Stimulated activated memory B cell treated with anti-CD40 and anti-IgM and Interleukin-4, amounts not matched to agents 10 μg/mL and 1 μg/mL and 100 μg/mL, for 72 hours (primary cell): Measurements from ENCODE around the gene DERL2.

Experiments
- ATAC-seq: fragments of 150-1000 bp; cut with Tn5 transposase; 2 replicates; pipeline ENCODE4 v1.10.0; 2021
- H3K27ac Mint-ChIP-seq: one replicate; pipeline ENCODE4 v1.8.0; 2022; ENCODE audit warnings: mild to moderate bottlenecking, mixed read lengths
- H3K27me3 Mint-ChIP-seq: one replicate; pipeline ENCODE4 v1.8.0; 2022; ENCODE audit warnings: mixed read lengths
- H3K36me3 Mint-ChIP-seq: one replicate; pipeline ENCODE4 v1.8.0; 2022; ENCODE audit warnings: mixed read lengths
- H3K4me1 Mint-ChIP-seq: one replicate; pipeline ENCODE4 v1.8.0; 2022; ENCODE audit warnings: mixed read lengths
- H3K4me3 Mint-ChIP-seq: one replicate; pipeline ENCODE4 v1.8.0; 2022; ENCODE audit warnings: mild to moderate bottlenecking, moderate library complexity, mixed read lengths
- H3K9me3 Mint-ChIP-seq: one replicate; pipeline ENCODE4 v1.8.0; 2022; ENCODE audit warnings: mixed read lengths

The DERL2 gene

GRCh38 chr17:5485270-5486205 is at the start of gene DERL2:
Gene DERL2 (minus strand): TSS chr17:5486178. CDS start chr17:5486161, 17 bp downstream.
- ATAC-seq = peak; percentile 28
- Mint-ChIP-seq H3K27ac (peak within 1 kb of the TSS; percentile 99), H3K4me1 (peaks cover 37% of the 10 kb centered on the region), H3K4me3 (peak within 1 kb of the TSS; percentile 86), H3K9me3 (no peaks in the 10 kb centered on the region), H3K36me3 (peaks cover 52% of the 10 kb centered on the region), H3K27me3 (no peaks in the 10 kb centered on the region)

DNA sequence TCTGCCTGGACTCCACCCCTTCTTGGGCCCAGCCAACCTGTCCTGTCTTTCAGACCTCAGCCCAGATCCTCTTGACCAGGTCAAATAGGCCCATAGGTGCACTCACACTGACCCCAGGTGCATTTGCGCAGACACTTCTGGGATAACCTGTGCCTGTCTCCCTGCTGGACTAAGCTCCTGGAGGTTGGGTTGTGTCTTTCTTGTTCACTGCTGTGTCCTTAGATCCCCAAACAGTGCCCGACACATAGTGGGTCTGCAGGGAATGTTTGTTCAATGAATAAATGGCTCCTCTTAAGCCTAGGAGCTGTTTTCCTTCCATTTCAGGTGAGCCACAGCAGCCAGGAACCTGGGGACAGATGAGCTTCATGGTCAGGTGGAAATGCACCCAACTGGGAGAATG is 49.5 kb upstream of the DERL2 start:
- no peaks in the 10 kb centered on the region for H3K27me3 Mint-ChIP-seq
- H3K4me3 Mint-ChIP-seq = no peak overlapping the region
- no peaks in the 10 kb centered on the region for H3K4me1 Mint-ChIP-seq
- ATAC-seq = no peak
- no peak overlapping the region for H3K27ac Mint-ChIP-seq
- no peaks in the 10 kb centered on the region for H3K9me3 Mint-ChIP-seq
- H3K36me3 Mint-ChIP-seq = peaks cover 82% of the 10 kb centered on the region

- H3K27ac Mint-ChIP-seq = no peak overlapping the region
- no peaks in the 10 kb centered on the region for H3K4me1 Mint-ChIP-seq
Observed at GRCh38 chr17:5533486-5534315, 47.7 kb upstream of the DERL2 start.

GRCh38 chr17:5532581-5532980 is 46.6 kb upstream of the DERL2 start:
- Mint-ChIP-seq H3K36me3 (peaks cover 85% of the 10 kb centered on the region), H3K27me3 (no peaks in the 10 kb centered on the region), H3K9me3 (no peaks in the 10 kb centered on the region), H3K27ac (no peak overlapping the region), H3K4me1 (no peaks in the 10 kb centered on the region), H3K4me3 (no peak overlapping the region)
- no peak for ATAC-seq

More at GRCh38 chr17:5533486-5534315, 47.7 kb upstream of the DERL2 start:
- no peak for ATAC-seq
- peaks cover 84% of the 10 kb centered on the region for H3K36me3 Mint-ChIP-seq
- H3K4me3 Mint-ChIP-seq = no peak overlapping the region
- no peaks in the 10 kb centered on the region for H3K9me3 Mint-ChIP-seq
- no peaks in the 10 kb centered on the region for H3K27me3 Mint-ChIP-seq

DNA sequence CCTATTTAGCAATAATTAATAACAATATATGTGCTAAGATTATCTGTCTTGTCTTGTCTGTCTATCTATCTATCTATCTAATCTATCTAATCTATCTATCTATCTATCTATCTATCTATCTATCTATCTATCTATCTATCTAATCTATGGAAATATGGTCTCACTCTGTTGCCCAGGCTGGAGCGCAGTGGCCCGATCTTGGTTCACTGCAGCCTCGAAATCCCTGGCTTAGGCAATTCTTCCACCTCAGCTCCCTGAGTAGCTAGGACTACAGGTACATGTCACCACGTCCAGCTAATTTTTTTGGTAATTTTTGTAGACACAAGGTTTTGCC is 45.1 kb upstream of the DERL2 start:
- H3K27me3 Mint-ChIP-seq = no peaks in the 10 kb centered on the region
- no peak for ATAC-seq
- H3K4me3 Mint-ChIP-seq = no peak overlapping the region
- peaks cover 79% of the 10 kb centered on the region for H3K36me3 Mint-ChIP-seq
- H3K9me3 Mint-ChIP-seq = no peaks in the 10 kb centered on the region
- H3K27ac Mint-ChIP-seq = no peak overlapping the region
- H3K4me1 Mint-ChIP-seq = no peaks in the 10 kb centered on the region

- Mint-ChIP-seq H3K9me3 (no peaks in the 10 kb centered on the region), H3K4me3 (no peak overlapping the region), H3K36me3 (peaks cover 74% of the 10 kb centered on the region), H3K27me3 (no peaks in the 10 kb centered on the region), H3K27ac (peak overlapping the region; percentile 12), H3K4me1 (no peaks in the 10 kb centered on the region)
- no peak for ATAC-seq
Observed at GRCh38 chr17:5530265-5531084, 44.5 kb upstream of the DERL2 start.

DNA sequence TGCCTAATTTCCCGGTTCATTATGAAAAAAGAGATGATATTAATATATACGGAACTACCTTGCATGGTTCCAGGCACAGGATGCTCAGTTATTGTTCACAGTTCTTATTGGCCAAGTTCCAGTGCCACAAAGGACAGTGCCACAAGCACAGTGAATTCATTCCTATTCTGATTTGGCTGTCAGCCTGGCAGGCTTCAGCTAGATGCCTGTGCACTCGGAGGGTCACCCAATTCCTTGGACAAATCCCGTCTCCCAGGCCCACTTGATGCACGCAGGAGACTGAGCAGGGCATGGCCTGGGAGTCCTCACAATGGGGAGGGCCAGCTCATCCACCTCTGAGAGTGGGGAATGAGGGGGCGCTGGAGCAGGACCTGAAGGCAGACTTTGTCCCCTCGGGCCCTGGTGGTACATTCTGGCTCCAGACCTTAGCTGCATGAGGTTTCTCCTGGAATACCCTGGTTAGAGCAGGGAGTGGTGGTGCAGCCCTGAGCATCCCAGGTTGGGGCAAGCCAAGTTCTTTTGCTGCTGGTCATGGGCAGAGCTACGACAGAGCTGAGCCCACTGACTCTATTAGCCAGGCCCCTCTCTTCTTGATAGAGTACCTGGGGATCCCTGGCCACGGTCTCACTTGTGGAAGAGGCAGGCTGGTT is 41.7 kb upstream of the DERL2 start:
- no peaks in the 10 kb centered on the region for H3K27me3 Mint-ChIP-seq
- no peaks in the 10 kb centered on the region for H3K4me1 Mint-ChIP-seq
- no peaks in the 10 kb centered on the region for H3K9me3 Mint-ChIP-seq
- ATAC-seq = no peak
- no peak overlapping the region for H3K4me3 Mint-ChIP-seq
- no peak overlapping the region for H3K27ac Mint-ChIP-seq
- H3K36me3 Mint-ChIP-seq = peaks cover 78% of the 10 kb centered on the region

DNA sequence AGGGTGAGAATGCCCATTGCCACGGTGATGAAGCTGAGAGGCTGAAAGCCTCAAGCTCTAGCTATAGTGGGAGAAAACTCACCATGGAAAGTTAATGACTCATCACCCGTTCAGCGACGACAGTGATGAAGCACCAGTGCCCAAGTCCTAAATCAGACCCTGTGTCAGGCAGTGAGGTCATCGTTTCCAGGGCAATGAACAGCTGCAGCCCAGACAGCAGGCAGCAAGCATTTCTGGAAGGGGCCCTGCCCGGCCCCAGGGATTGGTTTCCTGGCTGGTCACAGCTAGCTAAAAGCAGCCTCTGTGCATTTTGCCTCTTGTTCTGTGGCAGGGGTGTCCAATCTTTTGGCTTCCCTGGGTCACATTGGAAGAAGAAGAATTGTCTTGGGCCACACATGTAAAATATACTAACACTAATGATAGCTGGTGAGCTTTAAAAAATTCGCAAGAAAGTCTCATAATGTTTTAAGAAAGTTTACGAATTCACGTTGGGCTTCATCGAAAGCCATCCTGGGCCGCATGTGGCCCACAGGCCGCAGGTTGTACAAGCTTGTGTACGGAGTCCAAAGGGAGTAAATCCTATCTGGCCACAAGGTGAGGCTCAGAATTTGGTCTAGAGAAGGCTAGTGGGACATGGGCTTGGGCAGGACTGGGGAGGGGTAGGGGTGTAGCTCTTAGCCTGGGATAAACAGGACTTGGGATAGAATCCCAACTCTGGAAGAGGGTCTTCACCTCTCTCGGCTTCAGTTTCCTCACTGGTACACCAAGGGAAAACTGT is 41.0 kb upstream of the DERL2 start:
- H3K36me3 Mint-ChIP-seq = peaks cover 73% of the 10 kb centered on the region
- H3K27me3 Mint-ChIP-seq = no peaks in the 10 kb centered on the region

GRCh38 chr17:5523249-5523648 is 37.3 kb upstream of the DERL2 start:
- no peaks in the 10 kb centered on the region for H3K9me3 Mint-ChIP-seq
- H3K27ac Mint-ChIP-seq = no peak overlapping the region
- H3K4me1 Mint-ChIP-seq = no peaks in the 10 kb centered on the region
- no peak for ATAC-seq
- no peak overlapping the region for H3K4me3 Mint-ChIP-seq
- H3K36me3 Mint-ChIP-seq = peaks cover 52% of the 10 kb centered on the region
- H3K27me3 Mint-ChIP-seq = no peaks in the 10 kb centered on the region

More for the DNA sequence above, 41.0 kb upstream of the DERL2 start:
- Mint-ChIP-seq H3K4me1 (no peaks in the 10 kb centered on the region), H3K9me3 (no peaks in the 10 kb centered on the region), H3K4me3 (no peak overlapping the region), H3K27ac (peak overlapping the region; percentile 55)
- ATAC-seq = peak; percentile 78

DNA sequence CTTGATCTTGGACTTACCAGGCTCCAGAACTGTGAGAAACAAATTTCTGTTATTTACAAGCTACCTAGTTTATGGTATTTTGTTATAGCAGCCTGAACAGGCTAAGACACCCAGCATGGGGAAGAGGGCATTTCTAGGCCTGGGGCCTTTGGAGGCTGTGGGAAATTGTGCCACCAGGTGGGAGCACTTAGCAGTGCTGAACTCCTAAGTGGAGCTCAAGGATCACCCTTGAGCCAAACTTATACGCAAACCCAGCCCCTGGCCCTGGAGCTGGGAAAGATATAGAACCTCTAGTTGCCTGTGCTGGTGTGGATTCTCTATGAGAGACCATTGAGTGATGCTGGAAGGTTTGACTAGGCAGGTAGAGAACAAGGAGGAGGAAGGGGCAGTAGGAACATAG is 36.5 kb upstream of the DERL2 start:
- no peak overlapping the region for H3K27ac Mint-ChIP-seq
- ATAC-seq = no peak
- no peak overlapping the region for H3K4me3 Mint-ChIP-seq
- H3K27me3 Mint-ChIP-seq = no peaks in the 10 kb centered on the region
- H3K9me3 Mint-ChIP-seq = no peaks in the 10 kb centered on the region
- no peaks in the 10 kb centered on the region for H3K4me1 Mint-ChIP-seq
- peaks cover 53% of the 10 kb centered on the region for H3K36me3 Mint-ChIP-seq

DNA sequence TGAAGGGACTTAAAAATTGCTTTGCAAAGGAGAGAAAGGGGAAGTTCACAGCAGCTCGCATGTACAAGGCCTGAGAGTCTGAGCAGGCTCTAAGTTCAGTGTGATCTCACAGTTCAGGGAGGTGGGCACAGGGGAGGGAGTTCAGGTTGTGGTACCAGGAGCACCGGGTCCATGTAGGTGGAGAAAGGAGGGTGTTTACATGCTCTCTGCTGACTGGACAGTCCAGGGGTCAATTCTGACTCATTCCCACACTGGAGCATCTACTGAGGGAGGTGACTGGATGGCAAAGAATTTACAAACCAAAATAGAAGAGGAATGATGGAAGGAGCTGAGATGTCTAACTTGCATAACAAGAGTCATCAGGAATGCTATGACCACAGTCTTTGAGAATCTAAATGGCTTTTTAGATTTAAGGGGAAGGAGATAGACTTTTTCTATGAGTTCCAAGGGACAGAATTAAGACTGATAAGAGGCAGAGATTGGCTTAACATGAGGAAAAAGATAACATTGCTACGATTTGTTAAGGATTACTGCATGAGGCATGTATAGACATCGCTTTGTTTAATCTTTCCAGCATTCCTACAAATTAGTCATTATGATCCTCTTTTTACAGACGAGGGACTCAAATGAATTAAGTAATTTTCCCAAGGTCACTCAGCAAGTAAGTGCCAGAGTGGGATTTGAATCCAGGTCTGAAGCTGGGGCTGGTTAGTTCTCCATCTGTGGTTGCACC is 30.2 kb upstream of the DERL2 start:
- H3K27ac Mint-ChIP-seq = no peak overlapping the region
- H3K4me3 Mint-ChIP-seq = no peak overlapping the region
- peaks cover 3% of the 10 kb centered on the region for H3K9me3 Mint-ChIP-seq
- peaks cover 12% of the 10 kb centered on the region for H3K4me1 Mint-ChIP-seq
- no peaks in the 10 kb centered on the region for H3K27me3 Mint-ChIP-seq
- H3K36me3 Mint-ChIP-seq = peaks cover 64% of the 10 kb centered on the region
- no peak for ATAC-seq

DNA sequence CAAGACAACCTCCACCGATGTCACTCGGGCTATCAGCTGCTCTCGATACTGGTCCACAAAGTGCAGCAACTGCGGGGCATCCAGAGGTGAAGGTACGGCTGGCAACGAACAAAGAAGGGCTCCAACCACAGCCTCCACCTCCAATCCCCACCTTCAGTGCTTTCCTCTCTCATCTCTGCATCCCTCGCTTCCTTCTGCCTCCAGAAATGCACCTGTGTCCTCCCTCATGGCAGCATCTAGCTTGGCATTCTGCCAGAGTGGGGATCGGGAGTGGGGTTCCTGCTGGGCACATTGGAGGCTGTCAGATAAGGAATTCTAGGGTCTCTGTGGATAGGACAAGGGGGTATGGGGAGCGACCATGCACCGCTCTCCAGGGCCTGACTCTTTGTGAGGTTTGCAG is 29.0 kb upstream of the DERL2 start:
- peaks cover 3% of the 10 kb centered on the region for H3K9me3 Mint-ChIP-seq
- no peak overlapping the region for H3K4me3 Mint-ChIP-seq
- no peak overlapping the region for H3K27ac Mint-ChIP-seq
- peaks cover 57% of the 10 kb centered on the region for H3K36me3 Mint-ChIP-seq
- ATAC-seq = no peak
- H3K27me3 Mint-ChIP-seq = no peaks in the 10 kb centered on the region
- peaks cover 12% of the 10 kb centered on the region for H3K4me1 Mint-ChIP-seq

- Mint-ChIP-seq H3K36me3 (peaks cover 57% of the 10 kb centered on the region), H3K9me3 (peaks cover 3% of the 10 kb centered on the region), H3K27me3 (no peaks in the 10 kb centered on the region), H3K4me1 (peaks cover 12% of the 10 kb centered on the region), H3K4me3 (no peak overlapping the region), H3K27ac (no peak overlapping the region)
- ATAC-seq = no peak
Observed at GRCh38 chr17:5513628-5514027, 27.6 kb upstream of the DERL2 start.
